Inferior parietal cortex (tissue), 1 donor: ENCODE measurements around the gene PTGER2.

ENCODE experiments used
- DNase-seq: peaks from one replicate; pipeline ENCODE4 v3.0.0-alpha.2; 2016; ENCODE audit errors: extremely low spot score

The PTGER2 gene, protein sequence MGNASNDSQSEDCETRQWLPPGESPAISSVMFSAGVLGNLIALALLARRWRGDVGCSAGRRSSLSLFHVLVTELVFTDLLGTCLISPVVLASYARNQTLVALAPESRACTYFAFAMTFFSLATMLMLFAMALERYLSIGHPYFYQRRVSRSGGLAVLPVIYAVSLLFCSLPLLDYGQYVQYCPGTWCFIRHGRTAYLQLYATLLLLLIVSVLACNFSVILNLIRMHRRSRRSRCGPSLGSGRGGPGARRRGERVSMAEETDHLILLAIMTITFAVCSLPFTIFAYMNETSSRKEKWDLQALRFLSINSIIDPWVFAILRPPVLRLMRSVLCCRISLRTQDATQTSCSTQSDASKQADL

DNA sequence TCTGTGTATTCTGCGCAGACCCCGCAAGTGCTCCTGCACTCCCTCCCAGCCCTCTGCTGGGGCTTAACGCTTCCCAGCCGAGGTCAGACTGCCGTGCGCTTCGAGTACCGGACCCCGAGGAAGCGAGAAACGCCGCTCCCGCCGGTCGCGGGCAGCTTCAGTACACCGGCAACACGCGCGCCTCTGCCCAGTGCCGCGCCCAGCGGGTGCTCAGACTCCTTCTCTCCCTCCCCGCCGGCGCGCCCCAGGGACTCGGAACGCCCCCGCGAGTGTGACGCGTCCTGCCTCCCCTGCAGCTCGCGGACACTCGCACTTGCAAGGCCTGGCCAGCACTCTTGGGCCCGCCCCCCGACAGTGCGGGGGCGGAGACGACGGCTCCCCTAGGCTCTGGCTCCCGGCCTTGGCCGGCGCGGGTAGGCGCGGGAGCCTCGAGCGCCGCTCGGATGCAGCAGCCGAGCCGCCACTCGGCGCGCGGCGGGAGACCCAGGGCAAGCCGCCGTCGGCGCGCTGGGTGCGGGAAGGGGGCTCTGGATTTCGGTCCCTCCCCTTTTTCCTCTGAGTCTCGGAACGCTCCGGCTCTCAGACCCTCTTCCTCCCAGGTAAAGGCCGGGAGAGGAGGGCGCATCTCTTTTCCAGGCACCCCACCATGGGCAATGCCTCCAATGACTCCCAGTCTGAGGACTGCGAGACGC lies at the start of gene PTGER2:
PTGER2 (plus strand) TSS at position 410 of the 692 bp plus-strand sequence; CDS start at position 647, 237 bp downstream.
- peak; percentile 17 for DNase-seq

- no peak for DNase-seq
These were observed 48.9 kb upstream of the PTGER2 start for GRCh38 chr14:52265253-52265652.

DNA sequence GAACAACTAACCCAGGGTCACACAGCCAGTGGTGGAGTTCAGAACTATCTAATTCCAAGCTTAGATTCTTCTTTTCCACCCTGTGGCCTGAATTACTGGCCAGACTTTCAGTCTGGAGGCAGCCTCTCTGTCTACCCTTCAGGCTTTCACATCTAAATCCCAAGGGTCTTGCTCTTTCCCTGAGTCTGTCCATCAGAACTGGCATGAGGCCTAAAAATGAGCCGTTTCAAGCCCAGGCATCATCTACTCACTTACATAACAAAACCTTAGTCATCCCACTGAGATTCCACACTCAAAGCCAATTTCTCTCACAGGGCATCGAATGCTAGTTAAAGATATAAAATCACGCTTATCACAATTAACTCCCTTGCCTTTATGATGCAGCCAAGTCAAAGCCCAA lies 47.9 kb upstream of the PTGER2 start:
- DNase-seq, result no peak

DNA sequence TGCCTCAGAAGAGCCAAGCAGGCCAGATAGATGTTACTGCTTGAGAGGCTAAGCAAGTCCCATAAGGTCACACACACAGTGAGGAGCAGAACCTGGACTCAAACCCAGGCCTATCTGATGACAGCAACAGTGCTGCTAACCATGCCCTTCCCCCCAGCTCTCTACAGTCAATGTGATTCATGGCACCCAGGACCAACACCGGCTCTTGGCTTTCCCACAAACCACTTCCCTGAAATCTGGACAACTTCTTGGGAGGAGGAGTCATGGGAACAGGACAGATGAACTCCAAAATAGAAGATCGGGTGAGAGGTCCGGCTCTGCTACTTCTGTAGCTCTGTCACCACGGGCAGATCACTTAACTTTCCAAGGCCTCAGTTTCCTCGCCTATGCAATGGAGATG lies 47.3 kb upstream of the PTGER2 start:
- no peak for DNase-seq

DNA sequence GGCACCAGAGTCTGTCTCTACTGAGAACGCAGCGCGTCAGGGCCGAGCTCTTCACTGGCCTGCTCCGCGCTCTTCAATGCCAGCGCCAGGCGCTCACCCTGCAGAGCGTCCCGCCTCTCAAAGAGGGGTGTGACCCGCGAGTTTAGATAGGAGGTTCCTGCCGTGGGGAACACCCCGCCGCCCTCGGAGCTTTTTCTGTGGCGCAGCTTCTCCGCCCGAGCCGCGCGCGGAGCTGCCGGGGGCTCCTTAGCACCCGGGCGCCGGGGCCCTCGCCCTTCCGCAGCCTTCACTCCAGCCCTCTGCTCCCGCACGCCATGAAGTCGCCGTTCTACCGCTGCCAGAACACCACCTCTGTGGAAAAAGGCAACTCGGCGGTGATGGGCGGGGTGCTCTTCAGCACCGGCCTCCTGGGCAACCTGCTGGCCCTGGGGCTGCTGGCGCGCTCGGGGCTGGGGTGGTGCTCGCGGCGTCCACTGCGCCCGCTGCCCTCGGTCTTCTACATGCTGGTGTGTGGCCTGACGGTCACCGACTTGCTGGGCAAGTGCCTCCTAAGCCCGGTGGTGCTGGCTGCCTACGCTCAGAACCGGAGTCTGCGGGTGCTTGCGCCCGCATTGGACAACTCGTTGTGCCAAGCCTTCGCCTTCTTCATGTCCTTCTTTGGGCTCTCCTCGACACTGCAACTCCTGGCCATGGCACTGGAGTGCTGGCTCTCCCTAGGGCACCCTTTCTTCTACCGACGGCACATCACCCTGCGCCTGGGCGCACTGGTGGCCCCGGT lies 46.4 kb upstream of the PTGER2 start, which contains the start of gene PTGDR:
PTGDR (plus strand) TSS at position 198 of the 778 bp plus-strand sequence; CDS start at position 315, 117 bp downstream.
- no peak for DNase-seq

GRCh38 chr14:52268279-52269061 lies 45.6 kb upstream of the PTGER2 start:
- DNase-seq, result no peak

DNA sequence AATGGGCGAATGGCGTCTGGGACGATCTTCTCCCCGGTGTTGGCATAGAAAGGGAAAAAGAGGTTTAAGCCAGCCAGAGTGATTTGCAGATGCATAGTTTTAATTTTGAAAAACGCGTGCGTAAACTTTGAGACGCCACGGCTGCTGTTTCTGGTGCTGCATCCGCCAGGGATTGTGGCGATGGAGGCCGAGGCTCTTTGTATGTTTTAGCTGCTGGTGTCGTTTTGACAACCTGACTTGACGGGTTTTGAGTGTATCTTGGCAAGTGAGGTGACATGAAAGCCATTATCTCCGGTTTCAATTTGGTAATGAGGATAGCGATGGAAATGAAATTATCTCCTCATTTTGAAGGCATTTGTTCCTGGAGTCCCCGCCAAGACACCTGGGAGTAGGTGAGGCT lies 45.0 kb upstream of the PTGER2 start:
- DNase-seq, result no peak

- DNase-seq, result no peak
These were observed 44.1 kb upstream of the PTGER2 start for GRCh38 chr14:52269982-52270381.

- DNase-seq, result no peak
These were observed 42.6 kb upstream of the PTGER2 start for GRCh38 chr14:52271538-52271937.

DNA sequence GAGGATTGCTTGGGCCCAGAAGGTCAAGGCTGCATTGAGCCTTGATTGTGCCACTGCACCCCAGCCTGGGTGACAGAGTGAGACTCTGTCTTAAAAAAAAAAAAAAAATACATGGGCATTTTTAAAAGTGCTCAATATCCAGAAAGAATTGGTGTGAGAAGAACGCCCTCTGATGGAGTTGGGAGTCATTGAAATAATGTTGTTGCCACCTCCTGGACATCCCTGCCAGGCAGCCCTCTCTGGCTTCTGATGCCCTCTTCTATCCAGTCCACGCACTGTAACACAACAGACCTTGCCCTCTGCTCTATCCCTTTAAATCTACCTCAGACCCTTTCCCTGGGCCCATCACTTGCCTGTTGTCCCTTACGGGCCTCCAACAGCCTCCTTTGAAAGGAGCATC lies 41.7 kb upstream of the PTGER2 start:
- no peak for DNase-seq

DNA sequence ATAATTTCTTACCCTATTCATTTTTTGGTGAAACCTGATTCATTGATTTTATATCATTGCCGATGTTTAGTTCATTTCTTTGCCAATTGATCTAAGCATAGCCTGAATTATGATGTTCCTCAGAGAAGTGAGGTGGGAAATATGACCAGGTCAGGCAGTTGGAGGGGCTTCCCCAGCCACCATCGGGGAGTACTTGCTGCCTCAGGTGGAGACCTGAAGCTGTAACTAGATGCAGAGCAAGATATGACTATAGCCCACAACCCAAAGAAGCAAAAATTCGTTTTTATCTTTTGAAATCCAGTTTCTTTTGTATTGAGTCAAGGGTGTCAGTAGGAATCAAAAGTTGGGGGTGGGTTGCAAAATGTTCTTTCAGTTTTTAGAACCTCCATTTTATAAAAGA lies 38.7 kb upstream of the PTGER2 start:
- no peak for DNase-seq

- no peak for DNase-seq
These were observed 36.6 kb upstream of the PTGER2 start for GRCh38 chr14:52277552-52277951.

DNA sequence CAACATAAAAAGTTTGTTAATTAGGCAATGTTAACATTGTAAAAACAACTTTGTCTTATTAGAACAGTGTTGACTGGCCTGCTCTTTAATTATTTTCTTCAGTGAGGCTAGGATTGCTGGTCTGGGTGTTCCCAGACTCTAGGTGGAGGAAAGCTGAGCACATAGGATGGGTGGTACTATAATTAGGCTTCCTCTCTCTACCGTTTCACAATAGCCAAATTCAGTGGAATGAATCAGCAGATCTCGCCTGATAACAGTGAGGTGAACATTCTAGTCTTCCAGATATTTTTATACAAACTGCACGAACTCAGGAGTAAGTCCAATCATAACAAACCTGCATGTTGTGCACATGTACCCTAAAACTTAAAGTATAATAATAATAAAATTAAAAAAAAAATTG lies 34.7 kb upstream of the PTGER2 start:
- DNase-seq, result no peak

DNA sequence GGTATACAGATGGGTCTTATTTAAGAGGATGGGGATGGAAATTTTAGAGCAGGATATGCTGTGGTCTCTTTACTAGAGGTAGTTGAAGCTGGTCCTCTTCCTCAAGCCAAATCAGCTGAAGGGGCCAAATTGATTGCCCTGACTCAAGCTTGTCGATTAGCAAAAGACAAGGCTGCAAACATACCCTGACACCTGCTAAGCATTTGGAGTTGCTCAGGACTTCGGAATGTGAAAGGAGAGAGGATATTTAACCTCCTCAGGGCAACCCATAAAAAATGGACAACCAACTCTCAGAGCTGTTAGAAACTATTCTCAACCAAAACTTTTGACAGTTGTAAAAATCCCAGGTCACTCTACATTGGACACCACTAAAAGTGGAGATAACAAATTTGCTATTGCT lies 31.0 kb upstream of the PTGER2 start:
- no peak for DNase-seq

- peak; percentile 14 for DNase-seq
These were observed 27.2 kb upstream of the PTGER2 start for GRCh38 chr14:52286661-52287649.

GRCh38 chr14:52296378-52296777 lies 17.7 kb upstream of the PTGER2 start:
- no peak for DNase-seq

DNA sequence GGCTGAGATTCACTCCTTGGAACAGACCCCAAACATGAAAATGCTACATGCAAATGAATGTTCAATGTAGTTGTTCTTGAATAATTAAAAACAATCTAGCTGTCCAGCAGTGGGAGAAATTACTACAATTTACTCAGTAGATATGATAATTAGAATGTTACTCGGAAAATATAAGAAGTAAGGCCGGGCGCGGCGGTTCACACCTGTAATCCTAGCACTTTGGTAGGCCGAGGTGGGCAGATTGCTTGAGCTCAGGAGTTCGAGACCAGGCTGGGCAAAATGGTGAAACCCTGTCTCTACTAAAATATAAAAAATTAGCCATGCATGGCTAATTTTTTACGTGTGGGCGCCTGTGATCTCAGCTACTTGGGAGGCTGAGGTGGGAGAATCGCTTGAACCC lies 15.3 kb upstream of the PTGER2 start:
- no peak for DNase-seq

DNA sequence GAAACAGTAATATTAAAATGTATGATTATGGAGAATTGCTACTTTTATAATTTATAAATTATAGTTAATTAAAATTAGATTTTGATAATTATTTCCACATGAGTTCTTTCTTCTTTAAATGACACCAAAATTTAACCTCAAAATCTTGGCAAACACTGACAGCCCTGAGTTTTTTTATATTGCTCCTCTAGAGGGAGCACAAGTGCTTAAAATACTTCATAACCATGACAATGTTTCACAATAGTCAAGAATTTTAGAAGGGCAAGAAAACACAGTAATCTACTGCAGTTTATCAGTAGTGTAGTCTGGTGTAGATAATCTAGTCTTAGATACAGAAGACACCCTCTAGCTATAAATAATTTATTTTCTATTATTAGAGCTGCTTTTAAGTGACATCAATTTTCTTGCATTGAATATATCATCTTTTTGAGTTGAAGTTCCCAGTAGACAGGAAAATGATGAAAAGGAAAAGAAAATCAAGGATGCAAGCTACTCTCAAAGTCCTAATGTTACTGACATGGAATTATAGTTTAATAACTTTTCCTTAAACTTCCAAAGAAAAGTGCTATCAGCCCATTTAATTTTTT lies 14.3 kb upstream of the PTGER2 start:
- peak; percentile 80 for DNase-seq

DNA sequence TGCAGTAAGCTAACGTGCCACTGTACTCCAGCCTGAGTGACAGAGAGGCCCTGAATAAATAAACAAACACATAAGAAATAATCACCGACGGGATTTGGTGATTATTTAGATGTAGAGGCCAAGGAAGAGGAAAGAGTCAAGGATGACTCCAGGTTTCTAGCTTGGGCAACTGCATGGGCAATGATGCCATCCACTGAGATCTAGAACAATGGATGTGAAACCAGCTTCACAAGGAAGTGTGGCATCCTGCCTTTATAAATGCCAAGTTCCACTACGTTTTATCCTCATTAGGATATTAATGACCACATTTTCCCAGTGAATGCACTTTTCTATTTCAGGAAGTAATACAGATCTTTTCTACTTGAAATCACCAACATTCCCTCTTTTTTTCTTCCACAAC lies 10.9 kb upstream of the PTGER2 start:
- DNase-seq, result no peak
